WTC11 (cell line): ENCODE measurements around the gene FBXL4. TPM values are rescaled to one million over a fixed set of nuclear protein-coding genes. Genes with fewer than 3 reads are reported as not detected.

Source experiments
- ATAC-seq: fragments of 200-7000 bp; cut with Tn5 transposase; 2 replicates; pipeline ENCODE4 v1.10.0; 2021; ENCODE audit warnings: mild to moderate bottlenecking, moderate library complexity
- CTCF ChIA-PET: fragments of 300-600 bp; sonication (Branson Sonifier 250); formaldehyde crosslinking; loops from one replicate; lab custom pipeline; 2021; ENCODE audit warnings: antibody characterized with exemption; lab: Charles Lee
- POLR2A ChIA-PET: fragments of 350-600 bp; sonication (Branson Sonifier 250); formaldehyde crosslinking; loops from one replicate; lab custom pipeline; 2021; ENCODE audit warnings: antibody characterized with exemption; lab: Charles Lee
- DNase-seq: peaks from one replicate; pipeline ENCODE4 v3.0.0; 2021; ENCODE audit warnings: low spot score
- H3K27ac Mint-ChIP-seq: 2 replicates; pipeline ENCODE4 v1.8.0; 2021; ENCODE audit warnings: mixed read lengths
- H3K27me3 Mint-ChIP-seq: 2 replicates; pipeline ENCODE4 v1.8.0; 2021; ENCODE audit warnings: low read depth, mild to moderate bottlenecking, moderate library complexity, mixed read lengths
- H3K36me3 Mint-ChIP-seq: 2 replicates; pipeline ENCODE4 v1.8.0; 2021; ENCODE audit warnings: mixed read lengths
- H3K4me1 Mint-ChIP-seq: 2 replicates; pipeline ENCODE4 v1.8.0; 2022; ENCODE audit warnings: mixed read lengths
- H3K4me3 Mint-ChIP-seq: 2 replicates; pipeline ENCODE4 v1.8.0; 2021; ENCODE audit warnings: mild to moderate bottlenecking, moderate library complexity, mixed read lengths
- H3K9me3 Mint-ChIP-seq: 2 replicates; pipeline ENCODE4 v1.8.0; 2021; ENCODE audit warnings: mixed read lengths
- ATF2 ChIP-seq: sonication (generic); formaldehyde crosslinking; IDR thresholded peaks from 2 replicates; pipeline ENCODE4 v1.8.1; 2022; ENCODE audit warnings: low read depth, missing genetic modification reagents, borderline replicate concordance
- CREM ChIP-seq: sonication (generic); formaldehyde crosslinking; IDR thresholded peaks from 2 replicates; pipeline ENCODE4 v1.8.1; 2022; ENCODE audit warnings: mild to moderate bottlenecking, missing genetic modification reagents, moderate library complexity
- E2F5 ChIP-seq: sonication (generic); formaldehyde crosslinking; IDR thresholded peaks from 2 replicates; pipeline ENCODE4 v1.8.1; 2022; ENCODE audit warnings: mild to moderate bottlenecking, moderate library complexity, missing genetic modification reagents
- FOXK1 ChIP-seq: sonication (generic); formaldehyde crosslinking; IDR thresholded peaks from 2 replicates; pipeline ENCODE4 v1.8.0; 2022; ENCODE audit warnings: mild to moderate bottlenecking, moderate library complexity, missing genetic modification reagents
- JAZF1 ChIP-seq: fragments of 250-450 bp; sonication (Bioruptor Pico); IDR thresholded peaks from 2 replicates; pipeline ENCODE4 v1.9.0; 2021; ENCODE audit warnings: moderate library complexity, mild to moderate bottlenecking, inconsistent platforms
- MAX ChIP-seq: sonication (generic); formaldehyde crosslinking; IDR thresholded peaks from 2 replicates; pipeline ENCODE4 v1.8.0; 2022; ENCODE audit warnings: mild to moderate bottlenecking, missing genetic modification reagents
- OVOL2 ChIP-seq: fragments of 250-450 bp; sonication (Bioruptor Pico); IDR thresholded peaks from 2 replicates; pipeline ENCODE4 v1.9.0; 2021; ENCODE audit warnings: mild to moderate bottlenecking, borderline replicate concordance
- PREB ChIP-seq: sonication (generic); formaldehyde crosslinking; IDR thresholded peaks from 2 replicates; pipeline ENCODE4 v1.8.1; 2022; ENCODE audit warnings: mild to moderate bottlenecking, missing genetic modification reagents, moderate library complexity, borderline replicate concordance
- STAT6 ChIP-seq: sonication (generic); formaldehyde crosslinking; conservative IDR thresholded peaks from 2 replicates; pipeline ENCODE4 v1.8.1; 2023; ENCODE audit warnings: mild to moderate bottlenecking, low read depth, missing genetic modification reagents, moderate library complexity
- TEAD4 ChIP-seq: sonication (generic); formaldehyde crosslinking; IDR thresholded peaks from 2 replicates; pipeline ENCODE4 v1.8.0; 2022; ENCODE audit warnings: mild to moderate bottlenecking, missing genetic modification reagents
- ZNF138 ChIP-seq: sonication (generic); formaldehyde crosslinking; conservative IDR thresholded peaks from 2 replicates; pipeline ENCODE4 v1.8.1; 2022; ENCODE audit warnings: mild to moderate bottlenecking, moderate library complexity, missing genetic modification reagents
- ZNF263 ChIP-seq: sonication (generic); formaldehyde crosslinking; IDR thresholded peaks from 2 replicates; pipeline ENCODE4 v1.8.1; 2022; ENCODE audit warnings: low read depth, mild to moderate bottlenecking, moderate library complexity, missing genetic modification reagents
- ZNF396 ChIP-seq: fragments of 250-450 bp; sonication (Bioruptor Pico); IDR thresholded peaks from 2 replicates; pipeline ENCODE4 v1.8.0; 2021; ENCODE audit warnings: mild to moderate bottlenecking, moderate library complexity, borderline replicate concordance
- ZNF512 ChIP-seq: sonication (generic); formaldehyde crosslinking; IDR thresholded peaks from 2 replicates; pipeline ENCODE4 v1.8.1; 2022; ENCODE audit warnings: missing genetic modification reagents, borderline replicate concordance
- total RNA-seq: library from RNA; stranded (reverse); gene quantifications from 3 replicates; pipeline ENCODE4 v1.2.3, GENCODE V29; 2021
- TF ChIP-seq, protein P1 (sequence below): fragments of 250-450 bp; sonication (Bioruptor Pico); IDR thresholded peaks from 2 replicates; pipeline ENCODE4 v1.9.0; 2021; ENCODE audit warnings: mild to moderate bottlenecking, borderline replicate concordance
- TF ChIP-seq, protein P2 (sequence below): fragments of 250-450 bp; sonication (Bioruptor Pico); IDR thresholded peaks from 2 replicates; pipeline ENCODE4 v1.9.0; 2021; ENCODE audit warnings: mild to moderate bottlenecking

FBXL4 gene
- total RNA-seq, 1 experiment from 2014 or later: 10.3 TPM

GRCh38 chr6:98832284-98833056 lies 115.3 kb downstream of the FBXL4 start:
- DNase-seq: peak; percentile 37
- Mint-ChIP-seq H3K27ac (no peak overlapping the region), H3K4me3 (peak overlapping the region; percentile 76), H3K4me1 (peaks cover 60% of the 10 kb centered on the region), H3K9me3 (no peaks in the 10 kb centered on the region), H3K36me3 (no peaks in the 10 kb centered on the region), H3K27me3 (peaks cover 97% of the 10 kb centered on the region)
- ChIA-PET CTCF (interaction anchor here (1.2 to 1.5 kb wide), 4 partner anchors 12 to 334 kb away, joined by 3 to 6 read pairs (median 4); no protein-coding TSS in a partner anchor), POLR2A (no interaction called here)
- ATAC-seq: no peak
- TF ChIP-seq ATF2 (no peak), E2F5 (CRISPR knock-in tag) (no peak), ZNF396 (CRISPR knock-in tag) (no peak), MAX (CRISPR knock-in tag) (no peak), JAZF1 (no peak), CREM (CRISPR knock-in tag) (no peak), STAT6 (no peak), TEAD4 (CRISPR knock-in tag) (no peak), ZNF512 (no peak), FOXK1 (CRISPR knock-in tag) (no peak), ZNF138 (CRISPR knock-in tag) (no peak), PREB (CRISPR knock-in tag) (no peak), ZNF263 (CRISPR knock-in tag) (no peak), OVOL2 (CRISPR knock-in tag) (no peak)
- TF ChIP-seq, protein P1, sequence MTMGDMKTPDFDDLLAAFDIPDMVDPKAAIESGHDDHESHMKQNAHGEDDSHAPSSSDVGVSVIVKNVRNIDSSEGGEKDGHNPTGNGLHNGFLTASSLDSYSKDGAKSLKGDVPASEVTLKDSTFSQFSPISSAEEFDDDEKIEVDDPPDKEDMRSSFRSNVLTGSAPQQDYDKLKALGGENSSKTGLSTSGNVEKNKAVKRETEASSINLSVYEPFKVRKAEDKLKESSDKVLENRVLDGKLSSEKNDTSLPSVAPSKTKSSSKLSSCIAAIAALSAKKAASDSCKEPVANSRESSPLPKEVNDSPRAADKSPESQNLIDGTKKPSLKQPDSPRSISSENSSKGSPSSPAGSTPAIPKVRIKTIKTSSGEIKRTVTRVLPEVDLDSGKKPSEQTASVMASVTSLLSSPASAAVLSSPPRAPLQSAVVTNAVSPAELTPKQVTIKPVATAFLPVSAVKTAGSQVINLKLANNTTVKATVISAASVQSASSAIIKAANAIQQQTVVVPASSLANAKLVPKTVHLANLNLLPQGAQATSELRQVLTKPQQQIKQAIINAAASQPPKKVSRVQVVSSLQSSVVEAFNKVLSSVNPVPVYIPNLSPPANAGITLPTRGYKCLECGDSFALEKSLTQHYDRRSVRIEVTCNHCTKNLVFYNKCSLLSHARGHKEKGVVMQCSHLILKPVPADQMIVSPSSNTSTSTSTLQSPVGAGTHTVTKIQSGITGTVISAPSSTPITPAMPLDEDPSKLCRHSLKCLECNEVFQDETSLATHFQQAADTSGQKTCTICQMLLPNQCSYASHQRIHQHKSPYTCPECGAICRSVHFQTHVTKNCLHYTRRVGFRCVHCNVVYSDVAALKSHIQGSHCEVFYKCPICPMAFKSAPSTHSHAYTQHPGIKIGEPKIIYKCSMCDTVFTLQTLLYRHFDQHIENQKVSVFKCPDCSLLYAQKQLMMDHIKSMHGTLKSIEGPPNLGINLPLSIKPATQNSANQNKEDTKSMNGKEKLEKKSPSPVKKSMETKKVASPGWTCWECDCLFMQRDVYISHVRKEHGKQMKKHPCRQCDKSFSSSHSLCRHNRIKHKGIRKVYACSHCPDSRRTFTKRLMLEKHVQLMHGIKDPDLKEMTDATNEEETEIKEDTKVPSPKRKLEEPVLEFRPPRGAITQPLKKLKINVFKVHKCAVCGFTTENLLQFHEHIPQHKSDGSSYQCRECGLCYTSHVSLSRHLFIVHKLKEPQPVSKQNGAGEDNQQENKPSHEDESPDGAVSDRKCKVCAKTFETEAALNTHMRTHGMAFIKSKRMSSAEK (CRISPR knock-in tag): no peak
- TF ChIP-seq, protein P2, sequence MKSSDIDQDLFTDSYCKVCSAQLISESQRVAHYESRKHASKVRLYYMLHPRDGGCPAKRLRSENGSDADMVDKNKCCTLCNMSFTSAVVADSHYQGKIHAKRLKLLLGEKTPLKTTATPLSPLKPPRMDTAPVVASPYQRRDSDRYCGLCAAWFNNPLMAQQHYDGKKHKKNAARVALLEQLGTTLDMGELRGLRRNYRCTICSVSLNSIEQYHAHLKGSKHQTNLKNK: no peak
